Activated naive CD8-positive, alpha-beta T cell (primary cell): Measurements from ENCODE around the gene PYHIN1.

ENCODE experiments used
- H3K27ac Mint-ChIP-seq: one replicate; pipeline ENCODE4 v1.8.0; 2021; ENCODE audit warnings: mixed read lengths
- H3K27me3 Mint-ChIP-seq: one replicate; pipeline ENCODE4 v1.8.0; 2021; ENCODE audit warnings: mixed read lengths
- H3K36me3 Mint-ChIP-seq: one replicate; pipeline ENCODE4 v1.8.0; 2021; ENCODE audit warnings: mixed read lengths
- H3K4me1 Mint-ChIP-seq: one replicate; pipeline ENCODE4 v1.8.0; 2021; ENCODE audit warnings: low read depth, mixed read lengths
- H3K4me3 Mint-ChIP-seq: one replicate; pipeline ENCODE4 v1.8.0; 2021; ENCODE audit warnings: mild to moderate bottlenecking, mixed read lengths
- H3K9me3 Mint-ChIP-seq: one replicate; pipeline ENCODE4 v1.8.0; 2021; ENCODE audit warnings: low read depth, mixed read lengths

Gene PYHIN1

DNA sequence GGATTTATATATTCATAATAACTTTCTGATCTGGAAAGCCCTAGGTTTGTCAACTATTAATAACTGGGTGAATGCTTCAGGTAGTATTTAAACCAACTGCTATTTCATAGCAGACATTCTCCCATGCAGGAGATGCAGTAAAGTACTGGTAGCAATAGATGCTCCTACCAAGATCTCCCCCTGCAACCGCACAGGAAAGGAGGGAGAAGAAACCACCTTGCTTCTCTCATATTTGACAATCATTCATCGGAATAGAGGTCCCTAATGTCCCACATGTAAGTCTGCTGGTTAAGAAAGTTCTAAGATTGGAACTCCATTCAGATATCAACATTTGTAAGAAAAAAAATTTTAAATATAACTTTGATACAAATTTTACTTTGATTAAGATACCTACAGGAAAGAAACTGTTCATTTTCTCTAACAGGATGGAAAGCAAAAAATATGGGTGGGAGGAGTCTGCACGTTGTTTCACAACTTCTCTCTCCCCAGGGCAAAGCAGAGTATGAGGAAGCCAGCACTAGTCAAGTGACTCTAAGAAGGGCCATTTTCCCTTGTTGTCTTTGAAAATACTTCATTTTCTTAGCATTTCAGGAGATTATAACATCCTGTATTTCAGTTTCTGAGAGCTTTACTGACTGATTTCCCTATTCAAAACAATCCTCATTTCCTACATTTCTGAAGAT lies at the start of gene PYHIN1:
PYHIN1 (plus strand) TSS at position 498 of the 683 bp plus-strand sequence. CDS start 5,359 bp downstream, outside the sequence.
- Mint-ChIP-seq H3K36me3 (peaks cover 4% of the 10 kb centered on the region), H3K9me3 (peaks cover 9% of the 10 kb centered on the region), H3K27me3 (no peaks in the 10 kb centered on the region), H3K27ac (peak within 1 kb of the TSS; percentile 86), H3K4me3 (peak within 1 kb of the TSS; percentile 82), H3K4me1 (peaks cover 22% of the 10 kb centered on the region)

DNA sequence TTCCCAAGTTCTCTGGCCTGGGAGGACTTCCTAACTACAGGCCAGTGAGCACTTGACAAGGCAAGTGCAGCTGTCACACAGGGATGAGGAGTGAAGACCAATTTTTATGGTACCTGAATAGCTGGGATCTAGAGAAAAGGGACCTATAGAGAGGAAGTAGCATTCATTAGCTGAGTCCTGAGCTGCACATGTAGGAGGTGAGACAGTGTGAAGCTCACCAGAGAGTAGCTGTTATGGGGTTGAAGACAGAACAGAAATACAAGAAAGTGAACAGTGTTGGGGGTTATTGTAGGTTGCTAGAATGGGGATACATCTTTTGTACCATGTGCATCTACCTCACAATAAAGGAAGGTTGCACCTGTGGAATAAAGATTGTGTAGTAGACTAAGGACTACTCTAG lies 37.7 kb upstream of the PYHIN1 start:
- Mint-ChIP-seq H3K27ac (no peak overlapping the region), H3K4me1 (no peaks in the 10 kb centered on the region), H3K4me3 (no peak overlapping the region), H3K27me3 (peaks cover 11% of the 10 kb centered on the region), H3K9me3 (peaks cover 11% of the 10 kb centered on the region), H3K36me3 (no peaks in the 10 kb centered on the region)

DNA sequence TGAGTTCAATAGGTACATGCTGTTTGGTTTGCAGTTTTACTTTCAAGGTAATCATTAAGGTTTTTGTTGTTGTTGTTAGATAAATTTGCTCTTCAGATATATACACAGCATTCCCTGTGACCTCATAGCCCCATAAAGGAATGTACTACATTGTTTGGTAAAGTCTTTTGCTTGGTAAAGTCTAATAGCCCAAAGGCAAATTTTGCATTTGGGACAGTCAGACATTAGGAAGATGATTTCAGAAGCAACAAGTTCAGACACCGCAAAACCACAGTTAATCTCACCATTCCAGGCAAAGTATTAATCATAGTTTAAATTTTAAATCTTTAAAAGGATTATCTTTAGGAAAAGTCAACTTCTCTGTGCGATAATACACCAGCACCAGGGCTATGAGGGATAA lies 32.6 kb upstream of the PYHIN1 start:
- no peak overlapping the region for H3K4me3 Mint-ChIP-seq
- H3K4me1 Mint-ChIP-seq: no peaks in the 10 kb centered on the region
- peaks cover 7% of the 10 kb centered on the region for H3K9me3 Mint-ChIP-seq
- peaks cover 21% of the 10 kb centered on the region for H3K27me3 Mint-ChIP-seq
- H3K27ac Mint-ChIP-seq: no peak overlapping the region
- H3K36me3 Mint-ChIP-seq: no peaks in the 10 kb centered on the region

DNA sequence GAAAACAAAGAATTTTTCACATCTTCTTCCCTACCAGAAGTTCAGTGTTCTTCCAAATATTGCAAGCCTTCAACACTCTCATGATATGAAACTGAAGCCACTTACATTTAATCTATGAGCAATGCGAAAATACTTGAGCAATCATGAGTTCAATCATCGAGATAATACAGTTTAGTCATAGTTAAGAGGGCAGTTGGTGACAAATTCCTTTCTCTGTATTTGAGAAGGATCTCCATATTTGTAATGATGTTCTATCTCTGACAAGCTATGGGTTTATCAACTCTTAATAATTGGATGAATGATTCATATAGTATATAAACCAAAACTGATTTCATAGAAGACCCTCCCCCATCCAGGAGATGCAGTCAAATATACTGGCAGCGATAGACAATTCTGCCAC lies 29.7 kb upstream of the PYHIN1 start:
- no peaks in the 10 kb centered on the region for H3K9me3 Mint-ChIP-seq
- H3K4me1 Mint-ChIP-seq: no peaks in the 10 kb centered on the region
- peaks cover 20% of the 10 kb centered on the region for H3K27me3 Mint-ChIP-seq
- H3K27ac Mint-ChIP-seq: no peak overlapping the region
- H3K4me3 Mint-ChIP-seq: no peak overlapping the region
- no peaks in the 10 kb centered on the region for H3K36me3 Mint-ChIP-seq

DNA sequence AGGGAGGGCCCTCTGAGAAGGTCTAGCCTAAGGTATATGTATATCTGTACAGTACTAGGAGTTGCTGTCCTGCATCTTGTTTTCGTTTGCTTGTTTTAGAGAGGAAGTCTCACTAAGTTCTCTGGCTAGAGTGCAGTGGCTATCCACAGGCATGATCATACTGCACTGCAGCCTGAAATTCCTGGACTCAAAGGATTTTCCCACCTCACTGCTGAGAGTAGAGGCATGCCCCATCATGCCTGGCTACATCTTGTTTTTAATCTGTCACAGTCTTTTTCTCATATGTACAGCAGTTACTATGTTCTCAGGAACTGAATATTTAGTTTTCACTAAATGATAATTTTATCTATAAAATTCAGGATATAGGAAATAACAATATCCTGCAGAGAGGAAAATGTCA lies 15.3 kb upstream of the PYHIN1 start:
- no peaks in the 10 kb centered on the region for H3K4me1 Mint-ChIP-seq
- H3K27me3 Mint-ChIP-seq: peaks cover 3% of the 10 kb centered on the region
- H3K9me3 Mint-ChIP-seq: peaks cover 15% of the 10 kb centered on the region
- H3K27ac Mint-ChIP-seq: no peak overlapping the region
- peaks cover 2% of the 10 kb centered on the region for H3K36me3 Mint-ChIP-seq
- H3K4me3 Mint-ChIP-seq: no peak overlapping the region

DNA sequence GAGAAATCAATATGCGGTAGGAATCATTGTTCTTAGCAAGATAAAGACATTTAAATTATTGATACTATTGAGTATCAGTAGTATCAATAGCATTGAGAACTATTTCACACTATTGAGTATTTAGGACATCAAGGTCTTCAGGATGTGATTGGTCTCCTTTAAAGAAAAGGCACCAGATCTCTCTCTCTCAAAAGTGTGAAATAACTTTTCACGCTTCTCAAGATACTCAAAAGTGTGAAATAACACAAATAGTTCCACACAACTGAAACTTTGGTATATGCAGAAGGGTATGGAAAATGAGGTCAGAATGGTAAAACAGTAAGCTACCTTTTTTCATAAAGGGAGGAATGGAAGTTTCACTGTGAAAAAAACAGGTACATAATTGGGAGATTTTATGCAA lies 6.7 kb upstream of the PYHIN1 start:
- H3K4me3 Mint-ChIP-seq: no peak overlapping the region
- peaks cover 10% of the 10 kb centered on the region for H3K4me1 Mint-ChIP-seq
- H3K36me3 Mint-ChIP-seq: peaks cover 7% of the 10 kb centered on the region
- no peak overlapping the region for H3K27ac Mint-ChIP-seq
- H3K27me3 Mint-ChIP-seq: peaks cover 4% of the 10 kb centered on the region
- H3K9me3 Mint-ChIP-seq: peaks cover 18% of the 10 kb centered on the region

DNA sequence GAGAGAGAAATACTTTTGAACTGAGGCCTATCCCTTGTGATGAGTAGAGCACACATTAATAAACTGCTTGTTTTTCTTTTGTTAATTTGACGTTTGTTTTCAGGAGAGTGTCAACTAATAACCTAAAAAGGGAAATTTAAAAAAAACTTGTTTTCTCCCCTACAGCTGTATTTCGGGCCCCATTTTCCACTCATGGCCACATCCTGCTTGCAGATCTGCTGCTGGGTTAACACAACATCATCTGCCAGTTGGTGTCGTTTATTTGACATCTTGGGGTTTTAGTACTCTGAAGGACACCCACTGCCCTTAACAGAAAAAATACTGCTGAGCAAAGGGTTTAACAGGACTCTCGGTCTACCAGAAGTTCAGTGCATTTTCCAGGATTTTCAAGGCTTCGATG lies 848 bp upstream of the PYHIN1 start:
- peak overlapping the region; percentile 33 for H3K4me3 Mint-ChIP-seq
- peak overlapping the region; percentile 46 for H3K27ac Mint-ChIP-seq
- peaks cover 9% of the 10 kb centered on the region for H3K9me3 Mint-ChIP-seq

DNA sequence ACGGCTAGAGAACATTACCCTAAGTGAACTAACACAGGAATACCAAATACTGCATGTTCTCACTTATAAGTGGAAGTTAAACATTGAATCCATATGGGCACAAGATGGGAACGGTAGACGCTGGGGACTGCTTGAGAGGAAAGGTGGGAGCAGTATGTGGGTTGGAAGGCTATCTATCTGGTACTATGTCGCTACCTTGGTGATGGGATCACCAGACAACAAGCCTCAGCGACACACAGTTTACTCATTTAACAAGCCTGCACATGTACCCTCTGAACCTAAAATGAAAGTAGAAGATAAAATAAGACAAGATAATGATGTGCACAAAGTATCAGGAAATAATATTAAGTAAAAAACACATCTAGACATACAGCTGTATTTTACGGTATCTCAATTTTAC lies 819 bp downstream of the PYHIN1 start:
- H3K9me3 Mint-ChIP-seq: peaks cover 3% of the 10 kb centered on the region
- no peaks in the 10 kb centered on the region for H3K27me3 Mint-ChIP-seq
- peaks cover 22% of the 10 kb centered on the region for H3K4me1 Mint-ChIP-seq
- peaks cover 3% of the 10 kb centered on the region for H3K36me3 Mint-ChIP-seq
- peak overlapping the region; percentile 82 for H3K4me3 Mint-ChIP-seq
- peak overlapping the region; percentile 86 for H3K27ac Mint-ChIP-seq

More for the DNA sequence above, 848 bp upstream of the PYHIN1 start:
- H3K36me3 Mint-ChIP-seq: peaks cover 4% of the 10 kb centered on the region
- H3K27me3 Mint-ChIP-seq: no peaks in the 10 kb centered on the region
- H3K4me1 Mint-ChIP-seq: peaks cover 22% of the 10 kb centered on the region

DNA sequence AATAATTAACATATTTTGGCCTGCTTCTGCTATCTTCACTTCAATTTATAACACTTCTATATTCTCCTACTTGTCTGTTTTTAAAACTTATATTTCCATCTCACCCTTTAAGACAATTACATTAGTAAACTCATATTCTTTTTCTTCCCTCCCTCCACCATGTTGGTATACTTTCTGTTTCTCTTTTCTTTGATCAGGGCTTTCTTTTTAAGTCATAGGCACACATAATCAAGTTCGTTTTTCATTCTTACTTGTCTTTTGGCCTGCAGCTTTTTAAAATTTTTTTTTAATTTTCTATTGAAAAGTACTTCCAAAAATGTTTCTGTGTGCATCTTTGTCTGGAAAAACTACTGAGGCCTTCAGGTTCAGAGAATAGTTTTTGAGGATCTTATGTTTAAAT lies 2.3 kb downstream of the PYHIN1 start:
- Mint-ChIP-seq H3K27ac (peak overlapping the region; percentile 75), H3K27me3 (peaks cover 1% of the 10 kb centered on the region), H3K4me1 (peaks cover 22% of the 10 kb centered on the region), H3K9me3 (no peaks in the 10 kb centered on the region), H3K4me3 (peak overlapping the region; percentile 76), H3K36me3 (no peaks in the 10 kb centered on the region)

DNA sequence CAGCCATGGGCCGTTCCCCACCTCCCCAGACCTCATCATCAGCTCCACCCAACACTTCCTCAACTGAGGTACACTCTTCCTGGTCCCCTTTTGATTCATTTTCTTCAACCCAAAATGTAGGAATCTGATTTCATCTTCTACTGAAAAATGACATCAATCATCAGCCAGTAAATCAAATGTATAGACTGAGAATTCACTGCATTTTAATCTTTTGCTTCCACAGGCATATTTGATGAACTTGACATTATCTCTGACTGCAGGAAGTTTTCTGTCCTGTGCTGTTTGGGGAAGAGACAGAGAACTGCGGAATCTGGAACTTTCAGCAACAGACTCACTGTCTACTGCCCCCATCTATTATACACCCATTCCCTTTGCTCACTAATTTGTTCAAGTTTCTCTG lies 7.8 kb downstream of the PYHIN1 start:
- Mint-ChIP-seq H3K4me1 (peaks cover 5% of the 10 kb centered on the region), H3K9me3 (no peaks in the 10 kb centered on the region), H3K4me3 (no peak overlapping the region), H3K36me3 (peaks cover 2% of the 10 kb centered on the region), H3K27me3 (peaks cover 3% of the 10 kb centered on the region), H3K27ac (no peak overlapping the region)

DNA sequence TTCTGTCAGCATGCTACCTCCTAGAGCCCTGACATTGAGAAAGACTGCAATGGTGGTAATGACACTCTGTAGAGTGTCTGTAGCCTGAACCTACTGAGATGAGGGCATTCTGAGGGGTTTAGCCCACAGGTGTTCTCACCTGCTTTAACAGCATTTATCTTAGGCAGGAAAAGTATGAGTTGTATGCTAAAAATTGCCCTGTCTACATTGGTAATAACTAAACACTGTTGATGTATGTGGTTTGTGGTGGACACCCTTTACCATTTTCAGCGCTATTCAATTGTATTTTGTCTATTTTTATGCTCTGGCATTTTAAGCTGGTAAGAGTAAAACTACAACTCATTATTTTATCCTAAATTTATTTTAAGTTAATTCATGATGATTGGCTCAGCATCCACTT lies 10.0 kb downstream of the PYHIN1 start:
- peaks cover 2% of the 10 kb centered on the region for H3K4me1 Mint-ChIP-seq
- no peak overlapping the region for H3K27ac Mint-ChIP-seq

DNA sequence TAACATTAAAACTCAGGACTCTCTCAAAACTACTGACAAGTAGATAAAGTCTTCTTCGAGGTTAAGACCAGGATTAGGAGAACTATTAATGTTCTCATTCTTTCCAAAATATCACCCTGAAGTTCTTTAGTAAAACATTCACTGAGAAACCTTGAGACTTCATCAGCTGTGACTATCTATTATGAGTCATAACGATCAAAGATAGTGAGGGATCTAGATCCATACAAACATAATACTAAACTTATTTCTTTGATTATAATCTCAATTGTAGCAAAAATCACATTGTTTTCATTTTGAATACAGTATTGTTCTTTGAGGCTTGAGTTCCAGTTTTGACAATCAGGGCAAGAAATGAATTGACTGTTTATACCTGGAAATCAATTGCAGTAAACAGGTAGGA lies 11.1 kb downstream of the PYHIN1 start:
- no peaks in the 10 kb centered on the region for H3K9me3 Mint-ChIP-seq
- peaks cover 2% of the 10 kb centered on the region for H3K4me1 Mint-ChIP-seq
- H3K36me3 Mint-ChIP-seq: peaks cover 4% of the 10 kb centered on the region
- H3K4me3 Mint-ChIP-seq: no peak overlapping the region
- H3K27ac Mint-ChIP-seq: no peak overlapping the region
- peaks cover 8% of the 10 kb centered on the region for H3K27me3 Mint-ChIP-seq

More for the DNA sequence above, 10.0 kb downstream of the PYHIN1 start:
- no peak overlapping the region for H3K4me3 Mint-ChIP-seq
- peaks cover 2% of the 10 kb centered on the region for H3K36me3 Mint-ChIP-seq
- no peaks in the 10 kb centered on the region for H3K9me3 Mint-ChIP-seq
- peaks cover 8% of the 10 kb centered on the region for H3K27me3 Mint-ChIP-seq

DNA sequence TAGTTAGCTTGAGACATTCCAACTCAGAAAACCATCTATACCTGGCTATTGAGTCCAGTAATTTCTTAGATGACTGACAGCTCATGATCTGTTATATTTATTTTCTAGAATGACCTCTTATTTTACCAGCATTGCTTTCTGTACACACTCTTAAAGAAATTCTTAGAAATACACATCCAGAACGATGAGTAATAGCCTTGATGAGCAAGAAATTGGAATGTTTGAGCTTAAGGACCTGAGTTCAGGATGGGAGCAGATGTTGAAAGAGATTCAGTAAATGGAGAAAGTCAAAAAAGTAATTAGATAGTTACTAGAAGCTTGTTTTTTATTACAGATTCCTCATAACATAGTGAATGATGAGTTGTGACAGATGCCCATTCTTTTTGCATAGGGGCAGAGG lies 11.7 kb downstream of the PYHIN1 start:
- Mint-ChIP-seq H3K4me3 (no peak overlapping the region), H3K27ac (peak overlapping the region; percentile 36), H3K27me3 (peaks cover 7% of the 10 kb centered on the region), H3K4me1 (peaks cover 2% of the 10 kb centered on the region), H3K36me3 (peaks cover 4% of the 10 kb centered on the region), H3K9me3 (no peaks in the 10 kb centered on the region)

DNA sequence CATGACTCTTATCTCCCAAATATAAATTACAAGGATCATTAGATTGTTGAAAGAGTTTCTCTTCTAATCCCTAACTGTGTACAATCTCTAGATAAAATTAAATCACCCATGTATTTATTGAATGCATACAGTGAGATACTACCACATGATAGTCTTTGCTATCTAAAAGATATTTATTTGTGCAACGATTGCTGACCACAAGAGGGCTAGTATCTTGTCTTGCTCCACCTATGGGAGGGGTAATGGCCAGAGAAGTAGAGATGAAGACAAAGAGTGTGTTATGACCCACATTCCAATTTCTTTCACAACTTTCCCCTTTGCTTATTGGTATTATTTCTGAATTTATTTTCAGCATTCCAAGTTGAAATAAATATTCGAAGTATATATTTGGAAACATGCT lies 13.7 kb downstream of the PYHIN1 start:
- peaks cover 7% of the 10 kb centered on the region for H3K36me3 Mint-ChIP-seq
- H3K27ac Mint-ChIP-seq: no peak overlapping the region

DNA sequence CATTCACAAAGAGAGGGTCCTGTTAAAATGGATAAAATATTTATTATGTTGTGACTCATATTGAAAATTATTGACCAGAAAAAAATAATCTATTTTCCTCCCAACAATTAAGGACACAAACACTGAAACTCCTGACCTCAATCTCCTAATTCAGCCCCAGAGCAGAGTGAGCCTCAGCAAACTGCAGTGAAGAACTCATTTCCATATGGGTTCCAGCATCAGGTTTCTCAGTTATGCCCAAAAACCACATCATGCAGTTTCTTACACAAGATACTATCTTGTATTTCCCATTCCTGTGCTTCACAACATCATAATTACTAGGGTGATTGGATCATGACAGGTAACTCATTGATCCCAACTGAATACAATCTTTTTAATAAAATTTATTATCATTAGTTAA lies 15.4 kb downstream of the PYHIN1 start:
- H3K27me3 Mint-ChIP-seq: peaks cover 10% of the 10 kb centered on the region
- H3K36me3 Mint-ChIP-seq: peaks cover 11% of the 10 kb centered on the region
- peaks cover 2% of the 10 kb centered on the region for H3K4me1 Mint-ChIP-seq
- H3K9me3 Mint-ChIP-seq: no peaks in the 10 kb centered on the region
- no peak overlapping the region for H3K4me3 Mint-ChIP-seq
- H3K27ac Mint-ChIP-seq: no peak overlapping the region

More for the DNA sequence above, 13.7 kb downstream of the PYHIN1 start:
- H3K4me1 Mint-ChIP-seq: peaks cover 2% of the 10 kb centered on the region
- H3K4me3 Mint-ChIP-seq: no peak overlapping the region
- H3K27me3 Mint-ChIP-seq: peaks cover 7% of the 10 kb centered on the region
- H3K9me3 Mint-ChIP-seq: no peaks in the 10 kb centered on the region

DNA sequence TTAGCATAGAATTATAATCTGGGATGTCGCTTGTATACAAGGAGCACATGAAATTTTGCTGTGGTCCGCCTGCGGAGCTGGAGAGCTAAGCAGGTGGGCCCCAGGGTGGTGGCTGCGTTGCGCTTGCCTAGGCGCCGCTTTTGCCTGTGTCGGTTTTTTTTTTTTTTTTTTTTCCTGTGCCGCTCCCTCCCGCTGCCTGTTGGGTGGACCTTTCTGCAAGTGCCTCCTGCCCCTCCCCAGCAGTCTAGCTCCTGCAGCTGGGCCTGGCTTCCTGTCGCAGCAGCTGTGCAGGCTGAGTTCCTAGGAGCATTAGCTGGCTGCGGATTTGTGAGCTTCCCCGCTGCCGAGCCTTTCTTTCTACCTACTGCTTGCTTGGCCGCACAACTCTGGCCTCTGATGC lies 20.6 kb downstream of the PYHIN1 start:
- H3K27ac Mint-ChIP-seq: no peak overlapping the region
- H3K9me3 Mint-ChIP-seq: no peaks in the 10 kb centered on the region
- H3K4me3 Mint-ChIP-seq: no peak overlapping the region
- peaks cover 9% of the 10 kb centered on the region for H3K36me3 Mint-ChIP-seq
- H3K27me3 Mint-ChIP-seq: peaks cover 7% of the 10 kb centered on the region
- peaks cover 2% of the 10 kb centered on the region for H3K4me1 Mint-ChIP-seq
